ENCODE results near the gene BMP10.

Gene BMP10

GRCh38 chr2:68847751-68848150 lies 23.4 kb downstream of the BMP10 start:
- no peak for DNase-seq

GRCh38 chr2:68846091-68846490 lies 25.1 kb downstream of the BMP10 start:
- no peak for DNase-seq

GRCh38 chr2:68845043-68845442 lies 26.2 kb downstream of the BMP10 start:
- no peak for DNase-seq

- DNase-seq, result no peak
Observed at GRCh38 chr2:68839260-68839833, 31.9 kb downstream of the BMP10 start.

- DNase-seq, result no peak
Observed at GRCh38 chr2:68838641-68839040, 32.6 kb downstream of the BMP10 start.

- no peak for DNase-seq
Observed at GRCh38 chr2:68837861-68838341, 33.3 kb downstream of the BMP10 start.

GRCh38 chr2:68837164-68837860 lies 33.9 kb downstream of the BMP10 start:
- peak; percentile 60 for DNase-seq

- peak; percentile 37 for DNase-seq
Observed at GRCh38 chr2:68835621-68836020, 35.6 kb downstream of the BMP10 start.

- DNase-seq, result peak; percentile 50
Observed at GRCh38 chr2:68834737-68835376, 36.3 kb downstream of the BMP10 start.

- DNase-seq, result no peak
Observed at GRCh38 chr2:68833162-68833561, 38.0 kb downstream of the BMP10 start.

- no peak for DNase-seq
Observed at GRCh38 chr2:68832233-68832869, 38.8 kb downstream of the BMP10 start.

GRCh38 chr2:68831686-68832232 lies 39.4 kb downstream of the BMP10 start:
- peak; percentile 2 for DNase-seq

- no peak for DNase-seq
Observed at GRCh38 chr2:68829749-68830148, 41.4 kb downstream of the BMP10 start.

- DNase-seq, result peak; percentile 99
Observed at GRCh38 chr2:68828887-68829708, 42.1 kb downstream of the BMP10 start.

GRCh38 chr2:68827666-68828065 lies 43.5 kb downstream of the BMP10 start:
- no peak for DNase-seq

- DNase-seq, result no peak
Observed at GRCh38 chr2:68825866-68826265, 45.3 kb downstream of the BMP10 start.

GRCh38 chr2:68824831-68825230 lies 46.4 kb downstream of the BMP10 start:
- DNase-seq, result no peak

- no peak for DNase-seq
Observed at GRCh38 chr2:68822207-68822872, 48.9 kb downstream of the BMP10 start.

GRCh38 chr2:68819556-68819955 lies 51.6 kb downstream of the BMP10 start:
- DNase-seq, result no peak

GRCh38 chr2:68817306-68817705 lies 53.9 kb downstream of the BMP10 start:
- no peak for DNase-seq
